Lung microvascular endothelial cell (primary cell): ENCODE data around the gene TMEM63A. TPM values are rescaled to one million over a fixed set of nuclear protein-coding genes. Genes with fewer than 3 reads are reported as not detected.
"Not testable (repeated sequence)": the region's sequence is repeated elsewhere in the genome, so short reads cannot be mapped to it uniquely, and the experiment has no call there.

ENCODE experiments used
- DNase-seq, 2 donors: peaks; one replicate each; pipeline versions ENCODE4 v3.0.0 to v3.0.0-alpha.2; 2010; ENCODE audit warnings: low read depth in 2 of 2
- total RNA-seq: library from RNA; depleted of rRNA; stranded (reverse); fragments of >200 nt; gene quantifications from 2 replicates; pipeline ENCODE4 v1.2.1, GENCODE V29; 2014

Gene TMEM63A
- total RNA-seq, 1 donor from 2014 or later: 4.4 TPM

DNA sequence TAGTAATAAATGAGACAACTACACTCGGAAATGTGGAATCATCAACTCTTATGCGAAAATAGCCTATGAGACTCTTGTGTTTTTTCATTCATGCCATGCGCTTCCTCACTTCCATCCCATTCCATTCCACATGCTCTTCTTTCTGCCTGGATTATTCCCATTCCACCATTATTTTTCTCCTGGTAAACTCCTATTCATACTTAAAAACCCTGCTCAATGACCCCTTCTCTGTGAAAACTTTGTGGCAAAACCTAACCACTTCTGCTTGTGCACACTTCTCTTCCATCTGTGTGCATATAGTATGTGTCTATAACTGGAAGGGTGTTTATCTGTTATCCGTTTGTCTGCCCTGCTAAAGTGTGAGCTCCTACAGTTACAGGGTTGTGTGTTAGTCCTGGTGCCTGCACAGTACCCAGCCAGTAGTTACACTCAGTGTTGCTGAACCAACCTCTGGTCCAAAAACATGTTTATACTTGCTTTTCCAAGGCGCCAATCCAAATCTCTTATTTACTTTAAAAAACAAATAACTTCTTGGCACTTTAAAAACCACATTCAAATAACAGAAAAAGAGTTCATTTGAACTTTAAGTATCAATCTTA lies 61.6 kb downstream of the TMEM63A start:
- DNase-seq: no peak

GRCh38 chr1:225819346-225820192 lies 62.6 kb downstream of the TMEM63A start:
- no peak for DNase-seq

DNA sequence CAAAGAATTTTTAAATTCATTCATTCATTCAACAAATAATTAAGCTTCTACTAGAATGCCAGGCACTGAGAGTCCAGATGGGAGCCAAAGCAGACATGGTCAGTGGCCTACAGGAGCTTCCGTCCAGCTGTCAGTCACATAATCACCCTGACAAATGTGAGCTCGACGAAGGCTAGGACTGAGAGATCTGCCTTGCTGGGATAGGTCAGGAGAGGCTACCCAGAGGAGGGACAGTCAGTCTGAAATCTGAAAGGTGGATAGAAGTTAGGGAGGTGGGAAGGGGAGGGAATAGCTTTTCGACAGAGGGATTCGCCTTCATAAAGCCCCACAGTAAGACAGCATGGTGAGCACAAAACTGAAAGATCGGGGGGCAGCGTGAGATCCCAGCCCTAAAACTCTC lies 64.0 kb downstream of the TMEM63A start:
- no peak for DNase-seq

- DNase-seq: peak; percentile 79 to 91
Measured at GRCh38 chr1:225817611-225818061, 64.5 kb downstream of the TMEM63A start.

- DNase-seq: peak; percentile 64 to 93
Measured at GRCh38 chr1:225816643-225817538, 65.3 kb downstream of the TMEM63A start.

- no peak for DNase-seq
Measured at GRCh38 chr1:225815526-225816178, 66.5 kb downstream of the TMEM63A start.

DNA sequence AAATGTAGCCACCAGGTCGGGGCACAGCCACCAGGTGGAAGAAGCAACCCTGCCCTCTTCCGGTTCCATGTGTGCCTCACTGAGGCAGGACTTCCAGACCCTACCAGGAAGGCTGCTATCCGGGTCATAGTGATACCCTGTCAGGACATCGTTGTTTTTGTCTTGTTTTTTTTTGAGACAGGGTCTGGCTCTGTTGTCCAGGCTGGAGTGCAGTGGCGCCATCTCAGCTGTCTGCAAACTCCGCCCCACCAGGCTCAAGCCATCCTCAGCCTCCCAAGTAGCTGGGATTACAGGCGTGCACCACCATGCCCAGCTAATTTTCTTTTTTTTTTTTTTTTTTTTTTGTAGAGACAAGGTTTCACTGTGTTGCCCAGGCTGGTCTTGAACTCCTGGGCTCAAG lies 67.1 kb downstream of the TMEM63A start:
- not testable (repeated sequence) for DNase-seq

DNA sequence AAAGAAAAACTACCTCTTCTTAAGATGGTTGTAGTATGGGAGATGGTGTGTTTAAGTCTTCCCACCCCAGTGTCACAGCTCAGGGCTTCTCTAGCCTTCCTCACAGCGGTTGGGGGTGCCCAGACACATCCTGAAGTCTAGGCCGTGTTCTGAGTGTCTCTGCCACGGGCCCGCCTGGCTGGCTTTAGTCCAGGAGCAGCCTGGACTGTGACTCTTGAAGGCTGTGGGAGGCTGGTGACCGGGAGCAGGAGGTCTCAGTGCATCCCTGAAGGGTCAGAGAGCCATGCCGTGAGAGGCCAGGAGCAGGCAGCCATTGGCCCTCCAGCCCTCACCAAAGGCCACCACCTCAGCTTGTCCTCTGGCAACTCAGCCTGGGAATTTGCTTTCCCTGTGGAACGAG lies 67.8 kb downstream of the TMEM63A start:
- DNase-seq: no peak

- peak; percentile 50 to 91 for DNase-seq
Measured at GRCh38 chr1:225813214-225813964, 68.8 kb downstream of the TMEM63A start.

GRCh38 chr1:225812488-225813213 lies 69.5 kb downstream of the TMEM63A start:
- DNase-seq: peak in 1 of 2 donors; percentile 53

- peak; percentile 33 to 43 for DNase-seq
Measured at GRCh38 chr1:225811622-225812487, 70.3 kb downstream of the TMEM63A start.

GRCh38 chr1:225810579-225811538 lies 71.3 kb downstream of the TMEM63A start:
- peak; percentile 36 to 62 for DNase-seq

DNA sequence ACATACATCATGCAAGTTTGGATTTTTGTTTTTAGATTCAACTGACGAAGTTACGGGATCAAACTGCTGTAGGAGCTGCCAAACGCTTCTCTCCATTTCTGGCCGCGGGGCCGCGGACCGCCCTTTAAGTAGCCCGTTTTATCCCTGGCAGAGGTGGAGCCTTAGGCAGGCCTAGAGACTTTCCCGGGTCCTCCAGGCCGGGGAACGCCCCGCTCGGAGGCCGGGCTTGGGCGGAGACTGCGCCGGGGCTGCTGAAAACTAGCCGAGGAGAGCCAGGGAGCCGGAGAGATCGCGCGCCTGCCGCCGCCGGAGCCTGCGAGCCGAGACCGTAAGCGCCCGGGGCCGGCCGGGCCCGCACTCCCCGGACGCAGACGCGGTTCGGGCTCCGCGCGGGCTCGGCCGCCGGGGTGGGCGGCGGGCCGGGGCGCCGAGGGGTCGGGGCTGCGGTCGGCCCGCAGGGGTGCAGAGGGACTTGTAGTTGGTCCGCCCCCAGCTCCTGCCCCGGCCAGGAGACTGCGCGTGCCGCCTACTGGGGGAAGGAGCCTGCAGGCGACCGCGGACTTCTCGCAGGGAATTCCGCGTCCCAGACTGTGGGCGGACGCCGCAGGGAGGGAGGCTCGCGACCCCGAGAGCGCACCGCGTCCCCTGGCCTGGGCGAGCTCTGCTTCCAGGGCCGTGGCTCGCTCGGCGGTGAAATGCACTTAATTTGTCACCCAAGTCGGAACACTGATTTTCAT lies 72.2 kb downstream of the TMEM63A start, which contains the start of gene EPHX1:
EPHX1 (plus strand) TSS at position 283 of the 737 bp plus-strand sequence. CDS start 18,606 bp downstream, outside the sequence.
- peak; percentile 74 to 85 for DNase-seq

DNA sequence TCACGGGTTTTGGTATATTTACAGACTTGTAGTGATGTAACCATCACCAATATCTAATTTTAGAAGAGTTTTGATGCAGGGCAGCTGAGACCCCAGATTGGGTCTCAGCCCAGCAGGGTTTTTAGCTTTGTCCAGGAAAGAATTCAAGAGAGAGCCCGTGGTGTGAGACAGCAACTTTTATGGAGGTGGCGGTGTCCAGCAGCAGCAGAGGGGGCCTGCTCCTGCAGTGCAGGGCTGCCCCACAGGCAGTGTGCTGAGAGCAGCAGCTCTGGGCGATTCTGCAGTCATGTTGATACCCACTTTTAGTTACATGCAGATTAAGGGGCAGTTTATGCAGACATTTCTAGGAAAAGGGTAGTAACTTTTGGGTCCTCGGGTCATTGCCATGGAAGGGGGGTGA lies 74.0 kb downstream of the TMEM63A start:
- no peak for DNase-seq

- peak in 1 of 2 donors; percentile 30 for DNase-seq
Measured at GRCh38 chr1:225806736-225807135, 75.4 kb downstream of the TMEM63A start.

GRCh38 chr1:225806249-225806648 lies 75.9 kb downstream of the TMEM63A start:
- DNase-seq: no peak

GRCh38 chr1:225801146-225801545 lies 81.0 kb downstream of the TMEM63A start:
- DNase-seq: not testable (repeated sequence)
